GM21737 (cell line): ENCODE results near the gene SLC12A5.

Source experiments
- ATAC-seq: cut with Tn5 transposase; IDR thresholded peaks from one replicate; pipeline ENCODE4 v1.9.1; 2021; ENCODE audit warnings: mild to moderate bottlenecking, moderate library complexity; ENCODE audit not compliant: unreplicated experiment

The SLC12A5 gene

GRCh38 chr20:46051556-46052308 is 22.7 kb downstream of the SLC12A5 start:
- ATAC-seq = no peak

GRCh38 chr20:46053416-46053815 is 24.4 kb downstream of the SLC12A5 start:
- ATAC-seq = no peak

- ATAC-seq = no peak
Observed at GRCh38 chr20:46054606-46055005, 25.6 kb downstream of the SLC12A5 start.

GRCh38 chr20:46055269-46055668 is 26.3 kb downstream of the SLC12A5 start:
- ATAC-seq = no peak

GRCh38 chr20:46056027-46056833 is 27.2 kb downstream of the SLC12A5 start:
- no peak for ATAC-seq

GRCh38 chr20:46056970-46057855 is 28.2 kb downstream of the SLC12A5 start:
- no peak for ATAC-seq

GRCh38 chr20:46057856-46058598 is 29.0 kb downstream of the SLC12A5 start:
- no peak for ATAC-seq

- no peak for ATAC-seq
Observed at GRCh38 chr20:46058599-46059281, 29.7 kb downstream of the SLC12A5 start.

- no peak for ATAC-seq
Observed at GRCh38 chr20:46060301-46060881, 31.4 kb downstream of the SLC12A5 start.

GRCh38 chr20:46060975-46061374 is 32.0 kb downstream of the SLC12A5 start:
- no peak for ATAC-seq

- no peak for ATAC-seq
Observed at GRCh38 chr20:46062151-46062550, 33.1 kb downstream of the SLC12A5 start.

GRCh38 chr20:46062621-46063020 is 33.6 kb downstream of the SLC12A5 start:
- no peak for ATAC-seq

GRCh38 chr20:46063151-46063550 is 34.1 kb downstream of the SLC12A5 start:
- ATAC-seq = no peak

GRCh38 chr20:46063652-46064054 is 34.6 kb downstream of the SLC12A5 start:
- no peak for ATAC-seq

- ATAC-seq = no peak
Observed at GRCh38 chr20:46065006-46065405, 36.0 kb downstream of the SLC12A5 start.

- ATAC-seq = no peak
Observed at GRCh38 chr20:46065691-46066090, 36.7 kb downstream of the SLC12A5 start.

- no peak for ATAC-seq
Observed at GRCh38 chr20:46070215-46070900, 41.3 kb downstream of the SLC12A5 start.

- no peak for ATAC-seq
Observed at GRCh38 chr20:46071573-46071972, 42.6 kb downstream of the SLC12A5 start.

- ATAC-seq = no peak
Observed at GRCh38 chr20:46073024-46073423, 44.0 kb downstream of the SLC12A5 start.
